Measurements from ENCODE around the gene EXOC4.

The EXOC4 gene

DNA sequence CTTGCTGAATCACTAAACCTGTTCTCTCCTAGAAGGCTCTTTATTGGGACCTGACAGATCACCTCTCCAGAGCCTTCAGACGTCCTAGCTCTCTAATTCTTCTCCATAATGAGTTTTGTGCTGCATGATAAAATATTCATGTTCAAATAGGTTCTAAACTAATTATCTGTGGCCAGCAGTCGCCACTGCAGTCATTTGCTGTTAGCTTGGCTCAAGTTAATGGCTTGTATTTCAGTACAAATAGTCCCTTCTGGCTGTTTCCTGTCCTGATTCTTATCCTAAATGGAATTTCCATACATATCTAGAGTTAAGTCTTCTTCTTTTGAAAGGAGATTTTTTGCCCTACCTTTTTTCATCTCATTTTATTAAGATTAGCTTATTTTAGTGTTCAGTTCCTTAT lies 303.2 kb downstream of the EXOC4 start:
- H3K27ac ChIP-seq, result no peak overlapping the region
- ChIA-PET POLR2A (ENCODE audit: low non-redundant PET) (no interaction called here), CTCF (no interaction called here)
- TF ChIP-seq, protein P1, sequence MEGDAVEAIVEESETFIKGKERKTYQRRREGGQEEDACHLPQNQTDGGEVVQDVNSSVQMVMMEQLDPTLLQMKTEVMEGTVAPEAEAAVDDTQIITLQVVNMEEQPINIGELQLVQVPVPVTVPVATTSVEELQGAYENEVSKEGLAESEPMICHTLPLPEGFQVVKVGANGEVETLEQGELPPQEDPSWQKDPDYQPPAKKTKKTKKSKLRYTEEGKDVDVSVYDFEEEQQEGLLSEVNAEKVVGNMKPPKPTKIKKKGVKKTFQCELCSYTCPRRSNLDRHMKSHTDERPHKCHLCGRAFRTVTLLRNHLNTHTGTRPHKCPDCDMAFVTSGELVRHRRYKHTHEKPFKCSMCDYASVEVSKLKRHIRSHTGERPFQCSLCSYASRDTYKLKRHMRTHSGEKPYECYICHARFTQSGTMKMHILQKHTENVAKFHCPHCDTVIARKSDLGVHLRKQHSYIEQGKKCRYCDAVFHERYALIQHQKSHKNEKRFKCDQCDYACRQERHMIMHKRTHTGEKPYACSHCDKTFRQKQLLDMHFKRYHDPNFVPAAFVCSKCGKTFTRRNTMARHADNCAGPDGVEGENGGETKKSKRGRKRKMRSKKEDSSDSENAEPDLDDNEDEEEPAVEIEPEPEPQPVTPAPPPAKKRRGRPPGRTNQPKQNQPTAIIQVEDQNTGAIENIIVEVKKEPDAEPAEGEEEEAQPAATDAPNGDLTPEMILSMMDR (conservative IDR thresholded peaks at IDR 0.05; ENCODE audit: low read depth), result no peak
- DNase-seq (ENCODE audit: low spot score), result no peak

DNA sequence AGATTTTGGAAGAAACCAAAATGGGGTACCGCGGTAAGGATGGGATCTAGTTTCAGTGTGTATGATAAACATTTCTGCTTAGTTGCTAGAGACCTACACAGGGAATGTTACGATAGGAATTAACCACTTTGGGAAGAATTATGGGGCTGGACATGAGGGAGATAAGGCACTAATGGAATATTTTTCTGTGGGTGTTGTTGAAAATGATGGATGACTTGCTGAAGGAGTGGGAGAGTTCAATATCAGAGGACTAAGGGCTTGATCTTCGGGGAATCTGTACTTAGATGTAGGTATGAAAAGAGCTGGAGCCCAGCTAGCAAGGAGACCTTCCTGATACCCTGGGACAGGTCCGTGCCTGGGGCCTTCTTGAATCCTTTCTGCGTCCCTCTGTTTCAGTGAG lies 303.7 kb downstream of the EXOC4 start:
- DNase-seq (ENCODE audit: low spot score), result no peak
- TF ChIP-seq, protein P1 (conservative IDR thresholded peaks at IDR 0.05; ENCODE audit: low read depth), result no peak
- ChIA-PET POLR2A (ENCODE audit: low non-redundant PET) (no interaction called here), CTCF (no interaction called here)
- H3K27ac ChIP-seq, result no peak overlapping the region

DNA sequence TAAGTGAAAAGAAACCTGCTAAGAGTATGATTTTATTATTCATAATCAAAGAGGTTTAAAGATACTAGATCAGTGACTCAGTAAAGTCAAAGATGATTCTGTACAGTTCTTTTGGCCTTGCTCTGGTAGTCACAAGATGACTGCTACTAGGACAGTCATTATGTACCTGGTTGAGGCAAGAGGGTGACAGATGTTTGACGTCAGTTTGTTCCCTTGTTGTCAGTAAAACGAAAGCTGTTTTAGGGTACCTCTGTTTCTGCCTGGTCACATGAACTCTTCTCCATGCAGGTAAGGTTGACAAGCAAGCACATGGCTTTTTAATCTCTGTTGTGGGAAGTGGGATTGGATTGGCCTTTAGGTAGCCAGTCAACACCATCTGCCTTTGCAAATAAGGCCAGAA lies 308.0 kb downstream of the EXOC4 start:
- POLR2A ChIA-PET (ENCODE audit: low non-redundant PET), result no interaction called here
- H3K27ac ChIP-seq, result no peak overlapping the region
- TF ChIP-seq, protein P1 (conservative IDR thresholded peaks at IDR 0.05; ENCODE audit: low read depth), result no peak
- CTCF ChIA-PET, result no interaction called here
- no peak for DNase-seq (ENCODE audit: low spot score)

DNA sequence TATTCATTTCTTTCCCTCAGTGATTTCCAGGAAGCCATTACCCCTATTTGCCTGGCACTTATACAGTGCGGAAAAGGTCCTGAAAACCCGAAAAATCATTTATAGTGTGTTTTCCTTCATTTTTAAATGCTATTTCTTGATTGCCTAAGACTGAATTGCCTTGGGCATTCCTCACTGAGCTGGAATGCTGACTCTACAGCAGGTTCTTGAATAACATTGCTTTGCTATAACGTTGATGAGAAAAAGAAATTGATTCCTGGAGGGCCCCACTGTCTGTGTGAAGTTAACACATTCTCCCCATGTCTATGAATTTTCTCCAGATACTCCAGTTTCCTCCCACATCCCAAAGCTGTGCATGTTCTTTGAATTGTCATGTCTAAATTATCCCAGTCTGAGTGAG lies 308.5 kb downstream of the EXOC4 start:
- POLR2A ChIA-PET (ENCODE audit: low non-redundant PET), result no interaction called here
- TF ChIP-seq, protein P1 (conservative IDR thresholded peaks at IDR 0.05; ENCODE audit: low read depth), result no peak
- no peak overlapping the region for H3K27ac ChIP-seq
- no peak for DNase-seq (ENCODE audit: low spot score)
- CTCF ChIA-PET, result interaction anchor here (0.5 kb wide), 1 partner anchor 430 kb away, joined by 4 read pairs; no protein-coding TSS in a partner anchor

DNA sequence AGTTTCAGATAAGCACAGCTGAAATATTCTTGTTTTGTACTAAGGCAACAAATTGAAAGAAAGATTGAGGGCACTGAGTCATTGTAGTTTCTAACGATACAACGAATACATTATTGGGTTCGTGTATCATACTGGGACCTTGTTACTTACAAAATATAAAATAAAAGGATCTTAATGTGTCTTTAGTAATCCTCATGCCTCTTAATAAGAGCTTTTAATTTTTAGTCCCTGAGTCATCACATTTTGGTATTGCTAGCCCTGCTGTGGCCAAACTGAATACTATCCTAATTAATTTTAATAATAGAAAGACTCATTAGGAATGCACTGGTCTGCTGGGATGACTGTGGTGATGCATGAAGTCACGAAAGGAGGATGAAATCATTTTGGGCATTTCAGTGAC lies 309.7 kb downstream of the EXOC4 start:
- ChIA-PET POLR2A (ENCODE audit: low non-redundant PET) (no interaction called here), CTCF (no interaction called here)
- TF ChIP-seq, protein P1 (conservative IDR thresholded peaks at IDR 0.05; ENCODE audit: low read depth), result no peak
- no peak for DNase-seq (ENCODE audit: low spot score)
- no peak overlapping the region for H3K27ac ChIP-seq

DNA sequence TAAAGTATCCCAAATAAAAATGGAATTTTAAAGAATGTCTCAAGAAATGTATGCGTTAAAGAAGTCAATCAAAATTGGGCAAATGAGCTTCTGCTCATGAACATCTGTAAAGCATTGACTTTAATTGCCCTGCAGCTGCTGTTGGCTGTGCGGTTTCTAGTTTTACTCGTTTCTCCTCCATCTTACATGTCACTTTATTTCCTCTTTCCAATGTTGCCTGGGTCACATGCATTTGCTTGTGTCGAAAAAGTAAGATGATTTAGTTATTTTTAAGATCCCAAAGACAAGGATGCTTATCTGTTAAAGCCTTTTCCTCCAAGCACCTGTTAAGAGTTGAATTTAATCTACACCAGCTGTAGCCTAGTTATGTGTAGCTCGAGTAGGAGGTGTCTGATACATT lies 310.4 kb downstream of the EXOC4 start:
- TF ChIP-seq, protein P1 (conservative IDR thresholded peaks at IDR 0.05; ENCODE audit: low read depth), result no peak
- DNase-seq (ENCODE audit: low spot score), result no peak
- CTCF ChIA-PET, result no interaction called here
- POLR2A ChIA-PET (ENCODE audit: low non-redundant PET), result no interaction called here
- H3K27ac ChIP-seq, result no peak overlapping the region

DNA sequence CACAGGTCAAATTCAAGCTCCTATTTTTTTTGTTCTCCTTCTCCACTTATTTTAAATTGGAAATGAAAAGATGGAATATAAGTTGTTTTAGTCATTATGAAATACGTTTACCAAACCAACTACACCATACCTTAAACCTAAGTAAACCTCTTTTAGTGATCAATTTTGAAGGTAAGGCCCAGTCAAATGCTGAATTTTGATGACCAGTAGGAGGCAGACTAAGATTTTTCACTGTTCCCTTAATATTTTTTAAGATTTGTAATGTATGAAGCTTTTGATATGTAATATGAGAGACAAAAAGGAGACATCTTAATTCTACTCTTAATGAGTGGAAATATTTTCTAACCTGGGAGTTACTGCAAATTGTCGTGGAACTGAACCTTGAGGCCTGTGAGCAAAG lies 311.6 kb downstream of the EXOC4 start:
- no peak overlapping the region for H3K27ac ChIP-seq
- POLR2A ChIA-PET (ENCODE audit: low non-redundant PET), result no interaction called here
- CTCF ChIA-PET, result no interaction called here
- TF ChIP-seq, protein P1 (conservative IDR thresholded peaks at IDR 0.05; ENCODE audit: low read depth), result no peak
- no peak for DNase-seq (ENCODE audit: low spot score)

Measured in RWPE1 (cell line).